HG02885 (cell line): ENCODE measurements around the gene NOBOX.
"Not testable (repeated sequence)": the region's sequence is repeated elsewhere in the genome, so short reads cannot be mapped to it uniquely, and the experiment has no call there.

Source experiments
- ATAC-seq: cut with Tn5 transposase; IDR thresholded peaks from one replicate; pipeline ENCODE4 v1.9.1; 2021; ENCODE audit warnings: mild to moderate bottlenecking; ENCODE audit not compliant: unreplicated experiment, poor library complexity

The NOBOX gene

DNA sequence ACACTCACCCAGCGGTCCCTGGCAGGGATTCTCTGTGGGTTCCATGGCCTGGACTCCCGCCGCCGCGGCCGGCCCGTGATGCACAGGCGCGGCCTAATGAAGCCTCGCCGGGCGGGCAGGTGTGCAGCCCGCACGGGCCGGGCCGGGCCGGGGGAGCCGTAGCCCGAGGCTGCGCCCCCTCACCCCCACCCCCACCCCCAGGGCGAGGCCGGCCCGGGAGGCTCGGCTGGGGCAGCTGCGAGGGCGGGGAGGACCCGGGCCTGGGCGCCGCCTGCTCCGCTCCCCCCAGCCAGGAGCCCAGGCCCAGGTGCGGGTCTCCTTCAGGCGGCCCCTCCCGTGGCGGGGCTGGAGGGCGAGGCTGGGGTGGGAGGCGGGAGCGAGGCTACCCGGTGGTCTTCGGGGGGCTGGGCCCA, at the start of gene NOBOX:
Gene NOBOX, minus strand, starts transcription at position 45 of the 413 bp plus-strand sequence.
- no peak for ATAC-seq

DNA sequence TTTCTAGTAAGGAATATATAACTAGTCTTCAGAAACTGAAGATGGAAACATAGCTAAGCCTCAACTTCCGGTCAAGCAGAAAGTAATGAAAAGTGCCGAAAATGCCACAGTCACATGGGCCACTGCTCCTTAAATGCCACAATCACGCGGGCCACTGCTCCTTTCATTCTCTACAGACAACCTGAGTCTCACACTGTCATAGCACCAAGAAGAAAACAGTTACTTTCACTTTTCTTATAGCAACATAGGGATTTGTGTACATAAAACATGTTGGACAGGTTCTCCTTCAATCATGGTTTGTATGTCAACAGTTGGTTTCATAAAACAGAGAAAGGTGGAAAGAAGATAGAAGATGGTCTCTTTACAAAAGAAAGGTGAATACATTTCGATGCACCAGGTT, 48.6 kb upstream of the NOBOX start:
- peak; percentile 87 for ATAC-seq

DNA sequence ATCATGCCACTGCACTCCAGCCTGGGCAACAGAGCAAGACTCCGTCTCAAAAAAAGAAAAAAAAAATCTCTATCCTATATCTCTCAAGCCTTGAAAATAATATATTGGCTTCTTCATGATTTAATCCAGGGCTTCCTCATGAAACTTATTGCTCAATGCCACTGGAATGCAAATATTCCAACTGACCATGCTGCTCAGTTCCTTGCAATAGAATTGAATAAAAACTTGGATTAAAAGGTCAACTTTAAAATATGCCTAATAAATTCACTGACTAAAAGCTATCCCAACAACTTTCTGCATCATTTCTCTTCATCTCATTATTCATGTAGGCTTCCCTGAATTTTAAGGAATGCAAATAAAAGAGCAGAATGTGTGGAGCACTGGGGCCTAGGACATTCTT, 42.1 kb upstream of the NOBOX start:
- no peak for ATAC-seq

DNA sequence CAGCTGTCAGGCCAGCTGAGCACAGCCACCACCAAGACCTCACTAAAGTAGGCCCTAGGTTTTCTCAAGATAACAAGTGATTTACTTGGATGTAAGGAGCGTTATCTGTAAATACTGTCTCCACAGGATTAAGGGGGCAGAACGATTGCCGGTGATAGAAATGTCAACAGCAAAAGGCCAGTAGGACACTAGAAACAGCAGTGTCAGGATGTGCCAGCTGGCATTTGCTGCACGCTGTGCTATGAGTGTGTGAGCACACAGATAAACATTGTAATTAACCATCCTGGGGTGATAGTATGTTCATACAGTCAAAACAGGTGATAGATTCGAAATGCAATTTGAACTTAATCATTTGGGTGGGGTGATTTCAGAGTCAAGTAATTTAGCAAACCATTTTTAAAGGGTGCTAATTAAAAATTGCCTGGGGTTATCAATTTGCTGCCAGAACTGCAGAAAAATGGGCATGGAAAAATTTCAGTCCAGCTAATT, 36.3 kb upstream of the NOBOX start:
- ATAC-seq = no peak

DNA sequence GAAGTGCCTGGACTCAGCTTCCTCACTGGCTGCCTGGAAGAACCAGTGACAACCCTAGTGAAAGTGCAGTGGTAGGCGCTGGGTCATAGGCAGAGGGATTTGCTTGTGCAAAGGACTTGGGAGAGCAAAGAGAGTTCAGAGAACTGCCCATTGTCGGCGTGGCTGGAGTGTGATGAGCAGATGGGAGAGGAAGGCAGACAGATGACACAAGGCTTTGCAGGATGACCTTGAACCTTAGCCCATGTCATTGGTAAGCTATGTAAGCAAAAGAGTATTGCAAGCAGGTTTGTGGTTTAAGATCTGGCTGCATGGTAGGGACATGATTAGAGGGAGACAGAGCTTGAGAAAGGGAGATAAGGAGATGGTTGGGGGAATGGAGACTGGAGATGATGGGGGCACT, 35.3 kb upstream of the NOBOX start:
- no peak for ATAC-seq

DNA sequence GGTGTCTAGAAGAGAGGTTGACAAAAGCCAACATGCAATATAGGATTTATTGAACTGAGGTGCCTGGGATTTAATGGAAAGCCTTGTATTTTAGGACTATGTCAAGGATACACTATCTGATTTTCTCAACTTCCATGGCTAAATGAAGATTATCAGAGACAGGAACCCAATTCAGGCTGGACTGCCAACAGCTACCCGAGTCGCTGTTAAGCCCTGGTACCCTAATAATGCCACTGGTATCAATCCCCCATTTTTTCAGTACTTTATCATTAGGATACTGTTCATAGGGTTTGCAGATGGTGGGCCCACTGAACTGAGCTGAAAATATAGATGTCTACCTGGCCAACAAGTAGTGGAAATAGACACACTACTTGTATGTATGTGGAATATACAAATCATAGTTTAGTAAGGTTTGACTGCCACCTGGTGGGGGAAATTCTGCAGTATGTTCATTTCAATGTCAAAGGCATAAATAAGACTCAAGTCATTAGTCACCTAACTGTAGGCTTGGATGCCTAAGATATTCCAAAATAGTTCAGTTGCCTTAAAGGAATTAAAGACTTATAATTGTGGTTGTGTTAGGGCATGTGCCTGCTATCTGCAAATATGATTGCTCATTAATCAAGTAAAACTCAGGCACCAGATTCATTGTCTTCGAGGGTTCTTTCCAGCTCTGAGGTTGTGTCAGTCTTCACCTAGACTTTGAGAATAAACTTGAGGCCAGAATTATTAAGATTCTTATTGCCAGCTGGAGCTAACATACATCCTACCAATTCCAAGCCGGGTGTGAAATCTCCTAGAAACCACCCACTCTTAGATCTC, 34.1 kb upstream of the NOBOX start:
- peak; percentile 83 for ATAC-seq

DNA sequence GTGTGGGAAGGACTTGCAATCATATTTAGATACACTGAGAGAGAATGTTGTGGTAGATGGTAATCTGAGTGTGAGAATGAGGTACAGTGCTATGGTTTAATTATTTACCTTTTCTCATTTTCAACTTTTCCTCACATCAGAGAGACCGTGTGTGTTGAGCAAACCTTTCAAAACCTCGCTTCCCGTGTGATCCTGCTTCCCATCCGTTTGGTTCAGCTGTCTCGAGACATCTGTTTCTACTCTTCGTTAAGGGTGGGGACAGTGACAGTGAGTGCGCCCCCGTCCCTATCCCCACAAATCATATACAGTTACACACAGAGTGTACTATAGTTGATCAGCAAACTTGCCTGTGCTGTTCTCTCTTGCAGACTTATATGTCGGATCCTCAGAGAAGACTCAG, 33.0 kb upstream of the NOBOX start:
- no peak for ATAC-seq

DNA sequence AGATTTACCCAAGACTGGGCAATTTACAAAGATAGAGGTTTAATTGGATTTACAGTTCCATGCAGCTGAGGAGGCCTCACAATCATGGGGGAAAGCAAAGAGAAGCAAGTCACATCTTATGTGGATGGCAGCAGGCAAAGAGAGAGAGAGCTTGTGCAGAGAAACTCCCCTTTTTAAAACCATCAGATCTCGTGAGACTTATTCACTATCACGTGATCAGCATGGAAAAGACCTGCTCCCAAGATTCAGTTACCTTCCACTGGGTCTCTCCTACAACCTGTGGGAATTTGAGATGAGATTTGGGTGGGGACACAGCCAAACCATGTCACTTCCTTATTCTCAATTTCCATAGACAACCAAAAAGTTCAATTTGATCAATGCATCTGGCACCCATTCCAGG, 24.9 kb upstream of the NOBOX start:
- no peak for ATAC-seq

DNA sequence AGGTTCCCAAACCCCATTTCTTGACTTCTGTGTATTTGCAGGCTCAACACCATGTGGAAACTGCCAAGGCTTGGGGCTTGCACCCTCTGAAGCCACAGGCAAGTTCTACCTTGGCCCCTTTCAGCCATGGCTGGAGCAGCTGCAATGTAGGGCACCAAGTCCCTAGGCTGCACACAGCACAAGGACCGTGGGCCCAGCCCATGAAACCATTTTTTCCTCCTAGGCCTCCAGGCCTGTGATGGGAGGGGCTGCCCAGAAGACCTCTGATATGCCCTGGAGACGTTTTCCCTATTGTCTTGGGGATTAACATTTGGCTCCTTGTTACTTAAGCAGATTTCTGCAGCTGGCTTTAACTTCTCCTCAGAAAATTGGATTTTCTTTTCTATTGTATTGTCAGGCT, 24.0 kb upstream of the NOBOX start:
- ATAC-seq = not testable (repeated sequence)

DNA sequence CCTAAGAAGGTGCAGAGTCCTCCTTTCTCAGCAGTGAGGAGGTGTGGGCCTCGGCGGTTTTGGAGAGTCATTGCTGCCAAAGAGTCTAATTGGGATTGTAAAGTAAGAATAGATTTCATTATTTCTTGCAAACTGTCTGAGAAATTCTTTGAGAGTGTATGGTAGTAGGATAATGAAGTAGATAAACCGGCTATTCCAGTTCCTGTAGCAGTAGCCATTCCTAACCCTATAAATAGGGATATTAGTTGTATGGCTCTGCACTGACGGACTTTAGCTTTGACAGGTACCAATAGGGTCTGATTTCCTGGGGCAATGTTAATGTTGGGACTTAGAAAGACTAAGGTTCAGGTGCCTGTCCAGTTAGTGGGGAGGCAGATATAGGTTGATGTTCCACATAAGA, 15.4 kb upstream of the NOBOX start:
- ATAC-seq = not testable (repeated sequence)

DNA sequence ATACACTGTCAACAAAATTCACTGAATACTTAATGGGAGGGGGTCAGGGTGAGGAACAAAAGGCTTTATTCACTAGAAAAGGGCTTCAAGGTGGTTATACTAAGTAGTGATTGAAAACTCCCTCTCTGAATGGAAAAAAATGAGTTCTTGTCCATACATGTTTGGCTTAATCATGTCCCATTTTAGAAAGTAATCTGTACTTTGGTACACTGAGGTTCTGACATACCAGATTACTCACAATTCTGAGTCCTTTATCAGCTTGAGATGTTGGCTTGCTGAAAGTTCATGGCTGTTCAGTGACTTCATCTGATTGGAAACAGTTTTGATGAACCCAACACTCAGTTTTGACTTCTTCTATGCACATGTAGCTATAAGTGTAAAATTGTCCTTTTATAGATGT, 12.8 kb upstream of the NOBOX start:
- no peak for ATAC-seq

DNA sequence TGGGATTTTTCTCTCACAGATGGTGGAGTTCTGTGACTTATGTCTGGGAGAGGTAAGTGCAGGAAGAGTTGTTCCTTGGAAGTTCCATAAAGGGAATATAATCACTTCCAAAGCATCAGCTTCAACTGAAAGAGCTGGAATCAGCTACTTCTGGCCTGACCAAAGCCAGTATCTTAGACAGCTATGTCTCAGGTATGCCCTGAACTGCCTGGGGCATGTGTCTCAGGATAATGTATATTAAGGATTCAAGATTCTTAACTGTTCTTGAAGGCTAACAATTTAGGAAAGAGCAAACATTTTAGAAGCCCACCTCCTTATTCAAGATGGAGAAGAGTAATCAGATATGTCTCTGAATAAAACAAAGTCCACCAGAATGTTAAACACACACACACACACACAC, 12.4 kb upstream of the NOBOX start:
- ATAC-seq = no peak

DNA sequence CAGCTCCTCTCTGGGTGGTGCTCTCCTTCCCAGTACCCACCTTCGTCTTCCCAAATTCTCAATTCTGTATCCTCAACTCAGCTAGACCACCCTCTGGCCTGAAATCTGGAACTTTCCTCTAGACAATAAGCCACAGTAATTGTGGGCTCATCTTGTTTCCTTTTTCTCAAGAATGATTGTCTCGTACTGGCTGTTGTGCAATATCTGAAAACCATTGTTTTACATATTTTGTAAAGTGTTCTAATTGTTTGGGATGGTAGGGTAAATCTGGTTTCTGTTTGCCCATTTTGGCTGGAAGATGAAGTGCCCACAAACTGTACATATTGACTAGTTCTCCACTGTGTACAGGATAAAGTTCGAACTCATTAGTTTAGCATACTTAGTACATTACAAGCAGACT, 11.3 kb upstream of the NOBOX start:
- no peak for ATAC-seq

DNA sequence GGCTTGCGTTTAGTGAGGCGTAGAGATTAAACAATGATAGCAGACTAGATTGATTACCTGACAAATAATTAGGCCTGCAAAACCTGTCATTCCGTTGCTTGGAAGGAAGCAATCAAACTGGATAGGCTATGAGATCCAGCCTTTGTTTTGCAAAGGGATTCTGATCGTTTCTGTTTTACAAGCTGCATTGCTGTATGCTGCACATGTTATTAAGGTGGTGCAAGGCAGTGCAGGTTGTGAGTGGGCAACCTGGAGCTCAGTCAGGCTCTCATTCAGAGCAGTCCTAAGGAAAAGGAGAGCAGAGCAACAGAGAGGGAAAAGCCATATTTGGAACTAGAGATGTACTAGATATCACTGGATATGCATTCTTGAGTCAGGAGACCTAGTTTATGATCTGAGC, 6.9 kb upstream of the NOBOX start:
- ATAC-seq = no peak

DNA sequence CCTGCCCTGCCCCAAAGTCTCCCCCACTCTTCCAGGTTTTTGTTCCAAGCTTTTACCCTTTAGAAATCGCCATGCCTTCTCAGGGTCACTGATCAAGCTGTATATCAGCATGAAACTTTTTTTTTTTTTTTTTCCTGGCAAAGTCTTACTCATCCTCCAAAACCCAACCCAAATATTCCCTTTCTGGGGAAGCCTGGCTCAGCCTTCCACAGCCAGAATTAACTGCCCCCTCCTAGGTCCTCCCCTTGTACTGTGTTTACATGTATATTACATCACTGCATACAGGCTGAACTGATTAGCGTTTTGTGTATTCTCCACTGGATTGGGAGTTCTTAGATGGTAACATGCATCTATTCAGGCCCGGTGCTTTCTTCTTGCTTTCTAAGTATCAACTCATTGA, 4.6 kb upstream of the NOBOX start:
- no peak for ATAC-seq

DNA sequence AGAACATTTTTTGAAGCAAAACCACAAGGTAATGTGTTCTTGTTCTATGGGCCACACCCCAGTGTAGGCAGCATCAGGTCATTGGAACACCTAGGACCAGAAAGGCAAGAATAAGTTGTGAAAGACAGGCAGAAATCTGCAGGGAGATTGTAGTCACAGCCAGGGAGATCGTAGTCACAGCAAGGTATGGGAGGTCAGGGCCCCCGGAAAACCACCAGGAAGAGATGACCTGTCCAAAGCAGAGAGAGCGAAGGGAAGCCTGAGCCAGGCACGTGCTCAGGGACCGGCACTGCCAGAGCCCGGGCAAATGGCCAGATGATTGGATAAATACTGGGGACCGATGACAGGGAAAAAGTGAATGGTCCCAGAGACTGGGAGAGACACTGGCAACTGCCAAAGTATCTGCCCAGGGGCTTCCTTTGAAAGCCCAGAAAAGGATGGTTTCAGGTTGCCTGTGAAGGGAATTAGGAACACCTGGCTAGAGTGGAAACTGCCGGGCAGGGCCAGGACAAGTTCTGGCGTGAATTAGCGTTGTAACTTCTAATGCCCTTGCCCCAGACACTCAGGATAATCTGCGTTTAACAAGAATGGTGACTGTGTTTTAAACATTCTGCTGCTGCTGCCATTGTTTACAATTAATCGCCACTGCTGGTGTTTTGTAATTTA, 3.9 kb upstream of the NOBOX start:
- no peak for ATAC-seq

DNA sequence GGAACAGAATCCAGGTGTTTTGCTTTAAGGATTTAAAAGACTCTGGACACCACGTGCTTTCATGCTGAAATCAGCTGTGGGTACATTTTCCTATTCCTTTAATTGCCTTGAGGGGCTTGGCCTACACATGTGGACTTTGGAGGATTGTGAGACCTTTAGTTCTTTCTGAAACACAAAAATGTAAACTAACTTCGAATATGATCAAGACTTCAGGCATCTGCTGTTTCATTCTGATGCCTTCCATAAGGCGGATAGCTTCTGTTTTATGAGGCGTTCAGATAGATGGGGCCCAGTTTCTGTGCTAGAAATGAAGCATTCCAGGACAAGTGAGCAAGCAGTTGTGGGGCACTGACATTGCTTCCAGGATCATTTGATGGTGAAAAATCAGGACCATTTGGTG, 1.5 kb upstream of the NOBOX start:
- no peak for ATAC-seq

DNA sequence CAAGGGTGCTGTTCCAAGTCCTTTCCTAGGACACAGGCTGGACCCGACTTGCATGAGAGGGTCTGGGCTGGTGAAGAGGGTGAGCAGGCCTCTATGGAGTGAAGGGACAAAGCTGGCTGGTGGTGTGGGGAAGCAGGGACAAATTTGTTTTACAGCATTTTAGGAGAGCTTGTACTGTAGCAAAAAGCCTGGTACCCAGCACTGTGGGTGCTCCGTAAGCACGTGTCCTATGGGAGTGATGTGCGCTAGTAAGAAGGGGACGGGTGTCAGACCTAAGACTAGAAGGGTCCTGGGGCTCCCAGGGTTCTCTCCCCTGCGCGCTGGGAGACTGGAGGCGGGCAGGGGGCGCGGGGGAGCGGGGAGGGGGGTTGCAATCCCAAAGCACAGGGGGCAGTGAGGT, 391 bp downstream of the NOBOX start:
- ATAC-seq = no peak

DNA sequence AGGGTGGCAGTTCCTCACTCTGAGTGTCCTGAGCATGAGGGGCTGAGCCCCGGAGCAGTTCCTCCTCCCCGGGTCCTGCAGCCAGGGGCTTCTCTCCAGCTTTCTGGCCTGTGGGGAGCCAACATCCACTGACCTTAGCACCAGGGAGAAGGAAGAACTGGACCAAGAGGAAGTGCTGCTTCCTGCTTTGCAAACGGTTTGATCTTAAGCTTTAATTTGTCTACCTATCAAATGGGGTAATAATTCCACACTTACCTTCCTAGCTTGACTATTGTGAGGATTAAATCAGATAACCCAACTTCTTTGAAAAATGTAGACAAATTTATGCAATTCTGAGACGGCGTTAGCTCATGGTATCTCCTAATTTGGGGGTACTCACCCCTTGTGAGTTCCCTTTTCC, 2.0 kb downstream of the NOBOX start:
- no peak for ATAC-seq

DNA sequence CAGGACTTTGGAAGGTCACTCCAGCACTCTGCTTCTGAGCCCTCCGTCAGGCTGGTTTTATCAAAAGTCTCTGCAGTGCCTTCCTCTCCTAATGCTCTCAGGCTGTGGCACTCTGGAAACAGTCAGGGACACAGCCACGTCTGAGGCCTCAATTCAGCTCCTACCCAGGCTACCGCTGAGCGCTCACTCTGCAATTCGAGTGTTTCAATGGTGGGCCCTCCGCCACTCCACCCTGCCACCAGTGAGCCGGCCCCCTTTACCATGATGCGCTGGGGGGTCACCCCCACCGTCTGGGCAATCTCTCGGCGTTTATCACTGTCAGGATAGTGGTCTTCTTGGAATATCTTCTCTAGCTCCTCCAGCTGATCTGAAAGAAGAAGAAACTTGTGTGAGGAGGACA, 3.5 kb downstream of the NOBOX start:
- ATAC-seq = no peak

DNA sequence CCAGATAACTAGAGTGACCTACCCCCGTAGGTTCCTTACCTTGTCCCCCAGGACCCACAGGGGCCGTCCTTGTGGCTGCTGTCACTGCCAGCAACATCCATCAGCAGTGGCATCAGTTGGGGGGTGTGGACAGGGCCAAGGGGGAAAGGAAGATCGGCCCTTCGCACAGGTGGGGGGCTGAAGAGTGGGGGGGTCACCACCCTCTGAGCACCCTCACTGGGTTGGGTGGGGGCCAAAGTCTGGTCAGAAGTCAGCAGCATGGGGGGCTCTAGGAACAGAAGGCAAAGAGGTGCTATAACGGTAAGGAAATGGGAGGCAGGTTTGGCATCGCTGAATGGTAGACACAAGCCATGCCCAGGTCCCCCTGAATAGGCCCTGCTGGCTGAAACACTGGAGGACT, 4.6 kb downstream of the NOBOX start:
- no peak for ATAC-seq

DNA sequence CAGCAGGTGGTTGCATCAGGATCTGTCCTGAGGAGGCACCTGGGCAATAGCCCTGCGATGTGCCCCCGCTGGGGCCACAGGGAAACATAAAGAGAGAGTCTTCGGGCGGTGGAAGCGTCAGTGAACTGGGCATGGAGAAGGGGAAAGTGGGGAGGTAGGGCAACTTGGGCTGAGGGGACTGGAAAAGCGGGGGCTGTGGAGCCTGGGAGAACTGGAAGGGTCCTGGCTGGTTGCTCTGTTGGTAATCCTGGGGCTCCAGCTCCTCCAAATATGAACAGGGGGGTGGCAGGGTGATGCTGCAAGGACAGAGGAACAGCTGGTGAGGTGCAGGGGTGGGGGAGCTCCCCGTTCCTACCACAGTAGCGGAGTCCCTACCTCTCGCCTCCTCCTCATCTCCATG, 5.2 kb downstream of the NOBOX start:
- ATAC-seq = no peak
